Stimulated activated CD8-positive, alpha-beta memory T cell treated with anti-CD3 and anti-CD28 coated beads, Interleukin-4, amount 100 ng/mL, for 24 hours (primary cell): ENCODE data around the gene ZNF669.
"Not testable (repeated sequence)": the region's sequence is repeated elsewhere in the genome, so short reads cannot be mapped to it uniquely, and the experiment has no call there.

ENCODE experiments used
- DNase-seq: peaks from one replicate; pipeline ENCODE4 v3.0.0-alpha.2; 2020; ENCODE audit warnings: low read depth

ZNF669 gene

DNA sequence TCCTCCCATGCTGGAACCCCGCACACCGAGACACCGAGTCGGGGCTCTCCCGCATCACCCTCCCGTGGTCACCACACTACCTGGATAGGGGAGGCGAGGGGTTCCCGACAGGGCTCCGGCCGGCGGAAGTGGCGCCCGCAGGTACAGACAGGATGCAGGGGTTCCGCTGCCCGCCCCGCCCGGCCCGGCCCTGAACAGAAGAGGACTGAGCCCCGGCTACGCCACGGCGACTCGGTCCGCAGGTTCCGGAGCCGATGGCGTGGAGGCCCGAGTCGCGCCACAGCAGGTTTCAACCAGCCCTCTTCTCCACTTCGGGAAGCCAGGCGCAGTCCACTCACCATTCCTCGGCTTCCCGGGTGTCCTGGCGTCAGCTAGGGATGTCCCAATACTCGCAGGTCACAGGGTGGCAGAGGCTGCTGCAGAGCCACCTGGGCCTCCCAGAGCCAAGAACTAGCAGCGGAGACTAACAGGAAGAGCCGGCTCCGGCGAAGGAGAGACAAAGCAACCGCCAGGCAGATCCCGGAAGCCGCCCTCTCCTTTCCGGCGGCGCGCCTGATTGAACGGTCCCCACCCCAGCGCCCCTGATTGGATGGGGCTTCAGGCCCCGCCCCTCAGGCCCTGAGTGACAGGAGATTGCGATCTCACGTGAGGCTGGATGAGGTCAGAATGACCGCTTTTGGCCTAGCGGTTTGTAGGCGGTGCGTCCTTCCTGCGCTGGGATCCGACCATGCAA, at the start of gene ZNF669:
Gene ZNF669 (minus strand): TSS at position 498 of the 733 bp plus-strand sequence. CDS start 157 bp downstream, at position 341.
- peak; percentile 90 for DNase-seq

DNA sequence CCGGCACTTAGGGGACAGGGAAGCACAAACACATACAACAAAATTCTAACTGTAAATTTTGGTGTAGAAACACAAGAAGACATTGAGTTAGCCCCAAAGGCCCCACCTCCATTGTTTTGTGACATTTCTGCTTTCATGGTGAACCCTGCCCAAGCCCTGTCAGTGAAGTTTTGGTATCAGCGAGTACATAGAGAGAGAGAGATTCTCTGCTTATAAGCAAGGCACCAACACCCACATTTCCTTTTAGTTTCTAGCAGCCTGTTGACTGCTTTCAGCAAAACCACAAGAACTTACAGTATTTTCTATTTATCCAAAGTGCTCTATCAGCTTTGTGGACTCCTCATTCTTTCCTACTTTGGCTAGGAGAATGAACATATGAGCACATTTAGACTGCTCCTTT, 43.6 kb upstream of the ZNF669 start:
- no peak for DNase-seq

DNA sequence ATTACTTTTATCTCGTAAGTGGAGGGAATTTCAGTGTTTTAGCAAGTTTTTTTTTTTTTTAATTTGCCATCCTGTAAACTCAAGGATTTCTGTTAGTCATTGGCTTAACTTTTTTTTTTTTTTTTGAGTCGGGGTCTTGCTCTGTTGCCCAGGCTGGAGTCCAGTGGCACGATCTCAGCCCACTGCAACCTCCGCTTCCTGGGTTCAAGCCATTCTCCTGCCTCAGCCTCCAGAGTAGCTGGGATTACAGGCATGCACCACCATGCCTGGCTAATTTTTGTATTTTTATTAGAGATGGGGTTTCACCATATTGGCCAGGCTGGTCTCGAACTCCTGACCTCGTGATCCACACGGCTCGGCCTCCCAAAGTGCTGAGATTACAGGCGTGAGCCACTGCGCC, 43.0 kb upstream of the ZNF669 start:
- not testable (repeated sequence) for DNase-seq

DNA sequence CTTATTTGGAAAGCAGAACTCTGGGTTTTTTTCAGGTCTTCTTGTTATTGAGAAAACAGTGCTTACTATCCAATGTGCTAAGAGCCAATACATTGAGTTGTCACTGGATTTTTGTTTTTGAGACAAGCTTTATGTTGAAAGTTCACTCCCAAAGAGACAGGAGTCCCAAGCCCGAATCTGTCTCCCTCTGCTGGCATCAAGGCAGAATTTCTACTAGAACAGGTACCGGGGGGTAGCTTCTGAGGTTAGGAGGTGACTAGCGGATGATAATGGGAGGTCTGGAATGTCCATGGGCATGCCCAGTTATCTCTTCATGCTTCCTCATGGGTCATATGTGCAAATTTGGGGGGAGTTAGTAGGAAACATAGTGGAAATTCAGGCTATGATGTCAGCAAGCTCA, 42.5 kb upstream of the ZNF669 start:
- DNase-seq = no peak

DNA sequence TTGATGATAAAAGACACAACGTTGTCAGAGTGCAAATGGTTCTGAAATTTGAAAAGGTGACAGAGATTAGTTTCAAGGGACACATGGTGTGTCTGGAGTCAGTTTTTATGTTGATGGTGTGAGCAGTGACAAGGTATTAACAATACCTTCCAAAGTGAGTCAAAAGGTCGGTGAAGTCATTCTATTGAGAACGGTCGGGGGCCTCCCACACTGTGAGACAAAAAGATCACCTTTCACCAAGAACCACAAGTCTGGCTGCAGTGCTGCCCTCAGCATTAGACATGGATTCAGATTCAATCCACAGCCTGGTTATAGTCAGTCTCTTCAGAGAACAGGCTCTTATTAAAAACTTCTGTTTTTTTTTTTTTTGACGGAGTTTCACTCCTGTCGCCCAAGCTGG, 41.1 kb upstream of the ZNF669 start:
- DNase-seq = no peak

DNA sequence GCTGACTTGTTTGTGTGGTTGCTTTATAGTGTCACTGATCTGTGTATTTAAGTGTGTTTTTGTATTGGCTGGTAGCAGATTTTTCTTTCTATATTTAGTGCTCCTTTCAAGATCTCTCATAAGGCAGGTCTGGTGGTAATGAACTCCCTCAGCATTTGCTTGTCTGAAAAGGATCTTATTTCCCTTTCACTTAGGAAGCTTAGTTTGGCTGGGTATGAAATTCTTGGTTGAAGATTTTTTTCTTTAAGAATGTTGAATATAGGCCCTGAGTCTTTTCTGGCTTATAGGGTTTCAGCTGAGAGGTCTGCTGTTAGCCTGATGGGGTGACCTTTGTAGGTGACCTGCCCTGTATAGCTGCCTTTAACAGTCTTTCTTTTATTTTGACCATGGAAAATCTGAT, 35.4 kb upstream of the ZNF669 start:
- DNase-seq = not testable (repeated sequence)

DNA sequence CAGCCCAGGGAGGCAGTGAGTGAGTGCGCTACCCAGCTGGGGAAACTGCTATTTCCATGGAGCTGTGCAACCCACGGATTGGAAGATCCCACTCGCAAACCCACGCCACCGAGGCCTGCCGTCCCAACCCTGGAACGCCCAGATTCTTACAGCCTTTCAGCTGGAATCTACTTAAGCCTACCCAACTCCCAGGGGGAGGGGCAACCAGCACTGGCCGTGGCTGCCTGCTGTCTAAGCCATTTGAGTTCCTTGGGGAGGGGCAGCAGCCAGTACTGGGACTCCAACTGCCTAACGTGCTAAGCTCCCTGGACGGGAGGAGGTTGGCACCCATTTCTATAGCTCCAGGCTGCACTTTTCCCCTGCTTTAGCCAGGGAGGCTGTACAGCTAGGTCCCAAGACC, 27.1 kb upstream of the ZNF669 start:
- no peak for DNase-seq

DNA sequence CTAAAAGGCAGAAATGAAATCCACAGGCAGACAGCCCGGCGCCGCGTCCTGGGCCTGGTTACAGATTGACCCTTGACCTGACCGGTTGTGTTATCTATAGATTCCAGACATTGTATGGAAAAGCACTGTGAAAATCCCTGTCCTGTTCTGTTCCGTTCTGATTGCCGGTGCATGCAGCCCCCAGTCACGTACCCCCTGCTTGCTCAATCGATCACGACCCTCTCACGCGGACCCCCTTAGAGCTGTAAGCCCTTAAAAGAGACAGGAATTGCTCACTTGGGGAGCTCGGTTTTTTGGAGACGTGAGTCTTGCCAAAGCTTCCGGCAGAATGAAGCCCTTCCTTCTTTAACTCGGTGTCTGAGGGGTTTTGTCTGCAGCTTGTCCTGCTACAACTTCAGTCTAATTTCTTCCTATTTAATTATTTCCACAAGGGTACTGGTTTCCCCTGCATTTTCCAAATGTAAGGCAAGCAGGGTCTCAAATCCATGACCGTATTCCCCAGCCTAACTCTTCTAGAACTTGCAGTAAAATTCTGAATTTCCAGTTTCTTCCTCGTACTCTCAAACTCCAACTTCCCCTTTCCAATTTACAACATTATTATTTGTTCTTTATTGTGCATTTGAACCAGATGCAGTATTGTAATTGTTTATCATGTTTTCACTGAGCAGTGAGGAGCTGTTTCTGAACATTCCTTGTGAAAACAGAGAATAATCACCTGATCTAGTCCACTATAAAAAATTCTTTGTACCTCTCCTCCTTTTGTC, 23.5 kb upstream of the ZNF669 start:
- DNase-seq = not testable (repeated sequence)

DNA sequence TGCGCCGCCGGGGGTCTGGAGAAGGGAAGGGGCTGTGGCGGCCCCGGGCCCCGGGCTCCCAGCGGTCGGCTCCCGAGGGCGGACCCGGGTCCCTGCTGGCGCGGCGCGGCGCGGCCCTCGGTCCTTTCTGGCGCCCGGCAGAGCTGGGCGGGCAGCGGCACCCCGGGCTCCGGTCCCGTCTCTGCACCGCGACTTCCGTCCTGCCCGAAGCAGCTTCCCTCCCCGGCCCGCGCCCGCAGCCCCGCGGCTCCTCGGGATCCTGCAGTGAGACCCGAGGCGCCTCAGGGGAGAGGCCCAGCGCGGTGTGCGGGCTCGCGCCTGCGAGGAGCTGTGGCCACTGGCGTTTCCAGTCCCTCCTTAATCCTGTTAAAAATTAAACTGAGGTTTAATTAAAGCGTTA, 22.4 kb upstream of the ZNF669 start:
- DNase-seq = not testable (repeated sequence)

DNA sequence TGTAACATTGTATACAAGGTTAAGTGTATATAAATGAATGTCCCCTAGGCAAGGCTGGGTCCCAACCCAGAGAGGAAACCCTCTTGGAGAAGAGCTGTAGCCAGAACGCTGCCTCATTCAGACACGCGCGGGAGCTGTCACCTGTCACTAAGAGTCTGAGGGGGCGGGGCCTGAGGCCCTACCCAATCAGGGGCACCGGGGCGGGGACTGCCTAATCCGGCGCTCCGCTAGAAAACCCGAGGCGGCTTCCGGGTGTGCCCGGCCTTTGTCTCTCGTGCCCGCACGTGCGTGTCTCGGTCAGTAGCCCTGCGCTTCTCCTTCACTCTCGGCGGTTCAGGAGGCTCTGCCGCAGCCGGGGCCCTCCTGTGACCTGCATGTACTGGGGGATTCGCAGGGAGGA, 22.0 kb upstream of the ZNF669 start:
- not testable (repeated sequence) for DNase-seq

DNA sequence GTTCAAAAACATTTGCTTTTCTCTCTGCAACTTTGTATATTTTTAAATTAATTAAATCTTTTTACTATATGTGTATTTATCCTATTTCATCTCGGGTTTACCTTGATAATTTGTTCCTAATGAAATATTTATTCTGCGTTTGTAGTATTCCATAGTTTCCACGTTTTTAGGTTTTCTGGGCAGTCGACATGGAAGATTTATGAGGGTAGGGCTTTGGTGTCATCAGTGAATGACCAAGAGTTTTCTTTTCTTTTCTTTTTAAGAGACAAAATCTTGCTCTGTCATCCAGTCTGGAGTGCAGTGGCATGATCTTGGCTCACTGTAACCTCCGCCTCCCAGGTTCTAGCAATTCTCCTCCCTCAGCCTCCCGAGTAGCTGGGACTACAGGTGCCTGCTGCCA, 17.2 kb upstream of the ZNF669 start:
- no peak for DNase-seq

DNA sequence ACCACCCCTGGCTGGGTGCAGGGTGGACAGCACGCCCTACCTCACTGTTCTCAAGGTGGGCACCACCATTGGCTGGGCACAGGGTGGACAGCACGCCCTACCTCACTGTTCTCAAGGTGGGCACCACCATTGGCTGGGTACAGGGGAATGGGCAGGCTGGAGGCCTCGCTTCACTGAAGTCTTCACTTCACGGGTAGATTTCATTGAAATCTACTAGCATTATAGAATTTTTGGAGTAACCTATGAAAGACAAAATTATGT, 16.2 kb upstream of the ZNF669 start:
- not testable (repeated sequence) for DNase-seq

DNA sequence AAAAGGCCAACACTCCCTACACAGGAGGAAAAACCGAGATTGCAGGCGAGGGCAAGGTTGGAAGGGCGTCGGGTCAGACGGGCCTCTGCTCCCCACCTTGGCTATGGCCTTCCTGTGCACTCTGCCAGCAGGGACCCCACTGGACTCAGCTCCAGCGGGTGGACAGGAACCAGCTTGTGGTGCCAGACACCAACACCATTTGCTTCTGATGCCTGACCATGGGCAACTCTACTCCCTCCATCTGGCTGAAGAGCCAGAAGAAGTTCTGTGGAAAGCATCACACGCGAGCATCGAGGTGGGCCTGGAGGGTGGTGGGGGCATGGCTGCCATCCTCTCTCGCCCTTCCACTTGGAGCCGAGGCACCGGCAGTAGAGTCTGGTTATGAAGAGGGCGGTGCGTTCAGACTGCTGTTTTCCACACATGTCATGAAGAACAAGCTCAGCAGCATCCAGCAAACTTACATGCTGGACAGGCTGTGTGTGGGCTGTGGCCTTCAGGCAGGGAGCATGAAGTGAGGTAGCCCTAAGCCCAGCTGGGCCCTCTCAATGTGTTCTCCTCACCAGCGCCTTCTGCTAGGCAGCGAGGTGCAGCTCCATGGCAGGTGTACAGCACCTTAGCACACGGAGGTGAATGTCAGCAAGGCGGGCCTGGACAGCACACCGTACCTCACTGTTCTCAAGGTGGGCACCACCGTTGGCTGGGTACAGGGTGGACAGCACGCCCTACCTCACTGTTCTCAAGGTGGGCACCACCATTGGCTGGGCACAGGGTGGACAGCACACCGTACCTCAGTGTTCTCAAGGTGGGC, 15.6 kb upstream of the ZNF669 start:
- no peak for DNase-seq

DNA sequence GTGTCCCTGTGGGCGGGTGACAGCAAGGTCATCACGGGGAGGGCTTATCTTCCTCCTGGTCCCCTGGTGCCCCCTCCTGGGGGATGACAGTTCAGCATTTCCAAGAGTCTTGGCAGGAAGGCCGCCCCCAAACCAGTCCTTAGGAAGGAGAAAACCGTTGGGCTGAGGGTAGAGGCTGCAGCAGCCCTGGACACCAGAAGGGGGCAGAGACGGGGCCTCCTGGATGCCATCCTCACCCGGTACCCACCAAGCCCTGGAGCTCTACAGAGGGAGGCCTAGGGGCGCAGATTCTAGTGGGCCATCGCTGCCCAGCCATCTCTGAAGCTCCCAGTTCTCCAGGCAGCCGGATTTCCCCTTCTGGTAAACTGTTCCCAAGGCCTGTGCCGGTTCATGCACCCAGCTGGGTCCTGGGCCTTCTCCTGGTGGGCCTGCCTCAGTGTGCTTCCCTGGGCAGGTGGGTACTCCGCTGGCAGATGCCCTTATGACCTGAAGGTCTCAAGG, 14.8 kb upstream of the ZNF669 start:
- DNase-seq = no peak

DNA sequence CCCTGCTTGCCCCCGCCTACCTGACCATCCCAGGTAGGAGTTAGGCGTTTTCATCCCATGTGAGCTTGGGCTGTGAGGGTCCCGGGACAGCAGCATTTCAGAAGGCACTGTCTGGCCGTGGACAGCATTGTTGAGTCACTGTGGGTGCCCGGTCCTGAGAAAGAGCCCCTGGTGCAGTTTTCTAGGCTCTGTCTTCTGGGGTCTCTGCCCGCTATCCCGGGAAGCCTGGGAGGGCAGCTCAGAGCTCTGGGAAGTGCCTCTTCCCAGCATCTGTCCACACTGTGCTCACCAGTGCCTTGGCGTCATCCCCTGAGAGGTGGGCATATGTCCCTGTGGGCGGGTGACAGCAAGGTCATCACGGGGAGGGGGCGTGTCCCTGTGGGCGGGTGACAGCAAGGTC, 11.4 kb upstream of the ZNF669 start:
- DNase-seq = no peak

DNA sequence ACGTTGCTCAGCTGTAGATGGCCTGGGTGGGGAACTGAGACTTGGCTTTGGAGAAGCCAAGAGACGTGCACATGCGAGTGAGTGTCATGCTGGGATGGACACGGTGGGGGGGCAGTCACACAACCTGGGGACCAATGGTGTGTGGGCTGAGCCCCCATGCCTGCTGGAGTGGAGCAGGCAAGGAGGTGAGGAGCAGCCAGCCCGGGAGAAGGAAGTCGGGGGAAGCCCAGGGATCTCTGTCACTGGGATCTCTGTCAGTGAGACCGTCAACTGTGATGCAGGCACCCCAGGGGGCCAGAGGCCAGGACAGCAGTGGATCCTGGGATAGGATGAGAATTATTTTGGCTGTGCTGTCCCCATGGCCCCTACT, 11.0 kb upstream of the ZNF669 start:
- no peak for DNase-seq

DNA sequence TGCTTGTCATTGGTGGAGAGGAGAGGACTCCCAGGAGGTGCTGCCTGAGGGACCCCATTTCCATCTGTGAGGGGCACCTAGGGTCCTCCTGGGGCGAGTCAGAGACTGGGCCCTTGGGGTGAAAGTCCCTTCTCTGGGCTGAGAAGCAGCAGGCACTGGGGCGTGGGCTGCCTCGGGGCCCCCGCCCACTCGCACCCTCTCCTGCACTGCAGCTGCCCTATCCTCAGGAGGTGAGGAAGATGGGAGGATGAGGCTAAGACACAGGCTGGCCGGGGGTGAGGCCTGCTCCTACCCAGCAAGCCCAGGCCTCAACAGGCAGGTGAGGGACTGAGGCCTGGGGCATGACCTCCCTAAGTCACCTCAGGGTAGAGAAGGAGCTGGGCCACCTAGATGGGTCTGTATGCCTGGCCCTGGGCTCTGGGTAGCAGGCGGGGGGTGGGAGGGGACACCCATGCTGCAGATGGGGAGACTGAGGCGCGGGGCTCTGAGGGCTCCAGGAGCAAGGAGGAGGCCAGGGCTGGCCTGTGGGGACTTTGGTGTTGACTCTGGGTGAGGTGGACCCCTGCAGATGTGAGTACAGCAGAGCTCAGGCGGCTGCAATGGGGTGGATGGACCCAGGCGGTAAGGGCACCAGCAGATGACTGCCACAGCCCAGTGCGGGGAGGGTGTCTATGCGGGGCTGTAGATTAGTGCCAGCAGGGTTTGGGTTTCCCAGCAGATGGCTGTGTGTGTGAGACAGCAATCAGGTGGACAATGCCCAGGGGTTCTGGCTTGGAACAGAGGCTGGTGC, 10.4 kb upstream of the ZNF669 start:
- no peak for DNase-seq

DNA sequence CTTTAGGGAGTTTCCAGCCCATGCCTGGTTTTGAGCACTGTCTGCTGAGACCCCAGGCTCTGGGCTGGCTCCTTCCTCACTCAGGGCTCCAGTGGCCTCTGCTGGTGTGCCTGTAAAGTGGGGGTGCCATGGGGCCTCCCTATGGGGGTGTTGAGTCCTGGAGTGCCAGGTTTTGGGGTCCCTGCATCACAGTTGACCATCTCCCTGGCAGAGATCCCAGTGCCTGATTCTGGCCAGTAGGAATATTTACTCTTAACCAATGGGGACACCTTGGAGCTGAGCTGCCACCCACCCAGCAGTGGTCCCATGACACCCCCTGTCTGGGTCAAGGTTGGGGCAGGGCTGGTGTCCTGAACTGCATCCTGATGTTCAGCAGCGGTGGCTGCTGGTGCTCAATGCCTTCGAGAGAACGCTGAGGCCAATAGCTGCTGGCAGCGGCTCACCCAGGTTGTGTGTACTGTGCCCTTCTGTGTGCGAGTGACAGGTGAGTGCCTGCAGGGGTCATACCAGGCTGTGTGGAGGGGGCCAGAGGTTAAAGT, 9.6 kb upstream of the ZNF669 start:
- no peak for DNase-seq

DNA sequence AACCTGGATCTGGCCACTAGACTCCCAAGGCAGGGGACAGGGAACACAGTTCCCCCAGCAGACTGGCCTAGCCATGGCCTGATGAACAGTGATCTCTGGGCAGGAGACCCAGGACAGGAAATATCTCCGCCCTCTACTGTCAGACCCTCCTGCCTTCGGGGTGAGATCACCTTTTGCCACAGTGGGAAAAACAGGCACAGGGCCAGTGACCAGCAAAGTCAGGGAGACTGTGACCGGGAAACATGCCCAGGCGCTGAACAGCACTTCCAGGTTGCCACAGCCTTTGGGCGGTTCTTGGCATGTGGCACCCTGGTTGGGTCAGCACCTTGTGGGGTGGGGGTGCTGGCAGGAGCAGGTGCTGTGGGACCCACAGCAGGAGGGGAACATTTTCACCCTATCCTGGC, 8.9 kb upstream of the ZNF669 start:
- no peak for DNase-seq

DNA sequence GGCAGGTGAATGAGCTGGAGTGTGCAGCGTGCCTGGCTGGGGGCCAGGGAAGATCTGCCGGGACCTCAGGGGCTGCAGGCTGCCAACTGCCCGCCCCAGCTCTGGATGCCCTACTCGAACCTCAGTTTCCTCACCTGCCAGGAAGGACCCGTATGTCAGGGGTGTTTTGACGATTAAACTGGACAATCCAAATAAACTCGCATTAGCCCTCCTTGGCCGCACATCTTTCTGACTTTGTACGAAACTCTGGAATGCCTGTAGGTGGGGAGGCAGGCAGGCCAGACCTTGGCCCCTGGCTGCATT, 8.3 kb upstream of the ZNF669 start:
- DNase-seq = no peak

DNA sequence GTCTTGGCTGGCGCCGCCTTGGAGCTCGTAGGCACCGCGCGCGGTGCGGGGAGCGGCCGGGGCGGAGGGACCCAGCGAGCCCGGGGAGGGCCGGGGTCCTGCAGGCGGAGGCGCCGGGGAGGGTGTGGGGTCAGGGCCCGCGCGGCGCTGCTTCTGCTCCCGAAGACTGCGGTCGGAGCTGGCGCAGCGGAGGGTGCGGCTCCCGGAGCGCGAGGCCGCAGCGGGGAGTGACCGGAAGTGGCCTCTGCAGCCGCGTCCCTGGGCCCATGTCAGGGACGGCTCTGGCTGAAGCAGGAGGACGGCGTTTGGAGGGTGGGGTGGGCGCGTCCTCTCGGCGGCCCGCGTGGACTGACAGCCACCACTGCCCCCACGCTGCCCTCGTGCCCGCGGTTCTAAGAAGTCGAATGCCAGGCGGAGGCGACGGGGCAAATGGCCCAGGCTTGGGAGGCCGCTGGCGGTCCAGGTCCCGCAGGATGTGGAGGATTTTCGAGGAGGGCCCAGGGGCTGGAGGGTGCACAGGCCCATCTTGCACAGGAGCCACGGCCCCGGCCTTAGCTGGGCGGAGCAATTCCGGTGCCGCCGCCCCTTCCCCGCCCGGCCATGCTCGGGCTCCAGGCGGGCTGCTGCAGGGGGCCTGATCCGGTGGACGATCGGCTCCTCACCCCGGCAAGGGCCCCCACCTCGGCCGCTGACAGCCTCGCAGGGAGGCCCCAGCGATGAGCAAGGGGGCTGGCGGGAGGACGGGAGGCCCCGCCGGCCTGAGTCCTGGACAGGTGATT, 7.7 kb upstream of the ZNF669 start:
- DNase-seq = no peak
